Gastrocnemius medialis (tissue), 4 donors: ENCODE results near the gene BBOX1. TPM values are rescaled to one million over a fixed set of nuclear protein-coding genes. Genes with fewer than 3 reads are reported as not detected.

Source experiments
- ATAC-seq, 2 donors: fragments of 150-250 bp; one replicate each; pipeline ENCODE4 v1.9.1; 2016
- DNase-seq, 2 donors: peaks; one replicate each; pipeline ENCODE4 v3.0.0-alpha.2; 2019
- H3K27ac ChIP-seq, 4 donors: fragments of 200-600 bp; sonication (generic); 1 replicate in 1 of 4; 2 replicates in 3 of 4; pipeline ENCODE4 v1.5.1; 2016 to 2018; ENCODE audit warnings: mild to moderate bottlenecking in 2 of 4, moderate library complexity in 1 of 4
- H3K27me3 ChIP-seq, 3 donors: fragments of 200-600 bp; sonication (generic) in 2 of 3; 1 replicate in 1 of 3; 2 replicates in 2 of 3; pipeline versions ENCODE4 v1.5.1 to v1.6.0; 2016 to 2019; ENCODE audit warnings: mild to moderate bottlenecking in 1 of 3, moderate library complexity in 1 of 3
- H3K36me3 ChIP-seq, 2 donors: fragments of 200-600 bp; sonication (generic) in 1 of 2; one replicate each; pipeline ENCODE4 v1.5.1; 2017 to 2018
- H3K4me1 ChIP-seq, 2 donors: fragments of 200-600 bp; sonication (generic) in 1 of 2; one replicate each; pipeline ENCODE4 v1.5.1; 2016 to 2017; ENCODE audit warnings: mild to moderate bottlenecking in 2 of 2
- H3K4me3 ChIP-seq, 4 donors: fragments of 200-600 bp; sonication (generic) in 3 of 4; 1 replicate in 1 of 4; 2 replicates in 3 of 4; pipeline ENCODE4 v1.5.1; 2016 to 2019; ENCODE audit warnings: mild to moderate bottlenecking in 2 of 4
- H3K9me3 ChIP-seq, 3 donors: fragments of 200-600 bp; sonication (generic) in 2 of 3; 1 replicate in 1 of 3; 2 replicates in 2 of 3; pipeline ENCODE4 v1.5.1; 2016 to 2019
- POLR2A ChIP-seq, 2 donors: fragments of 450-650 bp; IDR thresholded peaks; one replicate each; pipeline ENCODE4 v1.6.1; 2017; ENCODE audit warnings: antibody characterized with exemption in 2 of 2, mild to moderate bottlenecking in 2 of 2, moderate library complexity in 2 of 2
- in situ Hi-C, 4 donors: fragments of 200-750 bp; cut with MboI; loops; one replicate each; pipeline versions ENCODE4 v1.15.0 to v1.8.0; 2017; ENCODE audit warnings: low sequenced_read_pairs in 4 of 4
- intact Hi-C: fragments of 100-400 bp; cut with DNase I; formaldehyde crosslinking; loops from one replicate; pipeline ENCODE4 v1.15.1; 2023; ENCODE audit warnings: low total_unique reads
- total RNA-seq, 4 donors: library from RNA; depleted of rRNA; stranded (reverse); fragments of >200 nt; gene quantifications; one replicate each; pipeline versions ENCODE4 v1.1.0 to v1.2.3, GENCODE V29; 2016
- TF ChIP-seq, protein P1 (sequence below), 5 experiments: fragments of 450-650 bp in 3 of 5; fragments of 200-600 bp in 2 of 5; sonication (generic) in 2 of 5; IDR thresholded peaks in 4 of 5; conservative IDR thresholded peaks in 1 of 5; 1 replicate in 4 of 5; 2 replicates in 1 of 5; pipeline ENCODE4 v1.5.1; 2016 to 2019; ENCODE audit warnings: antibody characterized with exemption in 5 of 5, mild to moderate bottlenecking in 3 of 5, moderate library complexity in 3 of 5

The BBOX1 gene
- total RNA-seq, 4 donors from 2014 or later, result 0.25 to 10.2 (median 0.65) TPM; not detected in 1

DNA sequence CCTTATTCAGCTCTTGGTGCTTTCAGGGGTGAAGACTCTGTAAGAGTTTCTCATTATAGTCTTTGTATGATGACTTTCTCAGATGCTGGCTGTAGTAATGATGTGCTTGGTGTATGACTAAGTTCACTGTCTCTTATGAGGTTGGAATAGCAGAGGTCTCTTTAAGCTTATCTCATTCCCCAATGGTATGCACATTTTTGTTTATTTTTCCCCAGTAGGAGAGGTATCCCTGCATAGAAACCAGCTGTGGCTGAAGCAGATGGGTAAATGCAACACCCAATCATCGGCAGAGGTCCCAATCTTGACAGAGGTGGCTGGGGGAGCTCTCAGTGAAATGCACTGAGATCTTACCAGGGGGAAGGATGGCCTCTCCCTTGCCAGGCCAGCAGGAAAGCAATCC, 34.6 kb downstream of the BBOX1 start:
- DNase-seq (no peak), ATAC-seq (no peak)
- TF ChIP-seq, protein P1, sequence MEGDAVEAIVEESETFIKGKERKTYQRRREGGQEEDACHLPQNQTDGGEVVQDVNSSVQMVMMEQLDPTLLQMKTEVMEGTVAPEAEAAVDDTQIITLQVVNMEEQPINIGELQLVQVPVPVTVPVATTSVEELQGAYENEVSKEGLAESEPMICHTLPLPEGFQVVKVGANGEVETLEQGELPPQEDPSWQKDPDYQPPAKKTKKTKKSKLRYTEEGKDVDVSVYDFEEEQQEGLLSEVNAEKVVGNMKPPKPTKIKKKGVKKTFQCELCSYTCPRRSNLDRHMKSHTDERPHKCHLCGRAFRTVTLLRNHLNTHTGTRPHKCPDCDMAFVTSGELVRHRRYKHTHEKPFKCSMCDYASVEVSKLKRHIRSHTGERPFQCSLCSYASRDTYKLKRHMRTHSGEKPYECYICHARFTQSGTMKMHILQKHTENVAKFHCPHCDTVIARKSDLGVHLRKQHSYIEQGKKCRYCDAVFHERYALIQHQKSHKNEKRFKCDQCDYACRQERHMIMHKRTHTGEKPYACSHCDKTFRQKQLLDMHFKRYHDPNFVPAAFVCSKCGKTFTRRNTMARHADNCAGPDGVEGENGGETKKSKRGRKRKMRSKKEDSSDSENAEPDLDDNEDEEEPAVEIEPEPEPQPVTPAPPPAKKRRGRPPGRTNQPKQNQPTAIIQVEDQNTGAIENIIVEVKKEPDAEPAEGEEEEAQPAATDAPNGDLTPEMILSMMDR (IDR thresholded peaks at IDR 0.05 in 4 of 5, conservative IDR thresholded peaks at IDR 0.05 in 1 of 5), result no peak
- TF ChIP-seq POLR2A (IDR thresholded peaks at IDR 0.05), result no peak
- no peaks in the 10 kb centered on the region for H3K9me3 ChIP-seq
- H3K4me3 ChIP-seq, result no peak overlapping the region
- intact Hi-C loops, result no loop called here
- in situ Hi-C loops, result no loop called here
- H3K4me1 ChIP-seq, result peaks cover 0 to 5% of the 10 kb centered on the region in 2 donors
- no peaks in the 10 kb centered on the region for H3K27me3 ChIP-seq
- H3K36me3 ChIP-seq, result no peaks in the 10 kb centered on the region
- H3K27ac ChIP-seq, result no peak overlapping the region

DNA sequence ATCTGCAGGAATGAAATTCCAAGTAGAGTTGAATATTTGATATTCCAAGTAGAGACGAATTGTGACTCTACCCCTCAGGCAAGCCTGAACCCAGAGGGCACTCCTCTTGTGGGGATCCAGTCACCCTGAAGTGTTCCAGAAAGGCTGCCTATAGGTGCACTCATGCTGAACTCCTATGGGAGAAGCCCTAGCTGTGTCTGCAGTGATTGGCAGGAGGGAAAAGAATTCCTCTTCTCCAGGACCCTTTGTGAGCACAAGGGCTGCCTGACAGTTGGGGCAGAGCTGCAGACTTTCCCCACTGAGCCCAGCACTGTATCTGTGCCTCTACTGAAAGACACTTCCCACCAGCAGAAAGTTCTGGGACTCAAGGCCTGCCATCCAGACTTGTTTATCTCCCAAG, 35.0 kb downstream of the BBOX1 start:
- H3K27ac ChIP-seq, result no peak overlapping the region
- no peak for ATAC-seq
- in situ Hi-C loops, result no loop called here
- no peak for DNase-seq
- intact Hi-C loops, result no loop called here
- no peak overlapping the region for H3K4me3 ChIP-seq
- H3K4me1 ChIP-seq, result peaks cover 0 to 5% of the 10 kb centered on the region in 2 donors
- no peaks in the 10 kb centered on the region for H3K9me3 ChIP-seq
- no peak for TF ChIP-seq POLR2A (IDR thresholded peaks at IDR 0.05)
- TF ChIP-seq, protein P1 (IDR thresholded peaks at IDR 0.05 in 4 of 5, conservative IDR thresholded peaks at IDR 0.05 in 1 of 5), result no peak
- no peaks in the 10 kb centered on the region for H3K27me3 ChIP-seq
- H3K36me3 ChIP-seq, result no peaks in the 10 kb centered on the region

GRCh38 chr11:27076121-27076589, 35.5 kb downstream of the BBOX1 start:
- no peaks in the 10 kb centered on the region for H3K27me3 ChIP-seq
- TF ChIP-seq, protein P1 (IDR thresholded peaks at IDR 0.05 in 4 of 5, conservative IDR thresholded peaks at IDR 0.05 in 1 of 5), result no peak
- TF ChIP-seq POLR2A (IDR thresholded peaks at IDR 0.05), result no peak
- no peak overlapping the region for H3K27ac ChIP-seq
- H3K4me3 ChIP-seq, result no peak overlapping the region
- no peaks in the 10 kb centered on the region for H3K36me3 ChIP-seq
- H3K9me3 ChIP-seq, result no peaks in the 10 kb centered on the region
- in situ Hi-C loops, result no loop called here
- peaks cover 0 to 5% of the 10 kb centered on the region in 2 donors for H3K4me1 ChIP-seq
- intact Hi-C loops, result no loop called here
- no peak for DNase-seq
- no peak for ATAC-seq

DNA sequence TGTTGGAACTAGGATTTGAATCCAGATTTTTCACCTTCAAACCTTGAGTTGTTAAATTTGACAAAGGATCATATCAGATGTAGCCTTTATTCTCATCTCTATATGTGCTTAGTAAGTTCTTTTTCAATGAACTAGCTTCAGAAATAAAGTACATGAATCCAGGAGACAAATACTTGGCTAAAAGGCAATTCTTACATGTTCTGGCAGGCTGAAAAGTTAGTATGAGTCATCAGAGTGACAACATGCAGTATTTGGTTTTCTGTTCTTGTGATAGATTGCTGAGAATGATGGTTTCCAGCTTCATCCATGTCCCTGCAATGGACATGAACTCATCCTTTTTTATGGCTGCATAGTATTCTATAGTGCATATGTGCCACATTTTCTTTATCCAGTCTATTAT, 40.4 kb downstream of the BBOX1 start:
- no peak for ATAC-seq
- Histone ChIP-seq H3K4me3 (no peak overlapping the region), H3K27ac (no peak overlapping the region), H3K36me3 (no peaks in the 10 kb centered on the region), H3K27me3 (no peaks in the 10 kb centered on the region), H3K9me3 (no peaks in the 10 kb centered on the region), H3K4me1 (peaks cover 0 to 5% of the 10 kb centered on the region in 2 donors)
- no peak for TF ChIP-seq POLR2A (IDR thresholded peaks at IDR 0.05)
- TF ChIP-seq, protein P1 (IDR thresholded peaks at IDR 0.05 in 4 of 5, conservative IDR thresholded peaks at IDR 0.05 in 1 of 5), result no peak
- in situ Hi-C loops, result no loop called here
- intact Hi-C loops, result no loop called here
- DNase-seq, result no peak

DNA sequence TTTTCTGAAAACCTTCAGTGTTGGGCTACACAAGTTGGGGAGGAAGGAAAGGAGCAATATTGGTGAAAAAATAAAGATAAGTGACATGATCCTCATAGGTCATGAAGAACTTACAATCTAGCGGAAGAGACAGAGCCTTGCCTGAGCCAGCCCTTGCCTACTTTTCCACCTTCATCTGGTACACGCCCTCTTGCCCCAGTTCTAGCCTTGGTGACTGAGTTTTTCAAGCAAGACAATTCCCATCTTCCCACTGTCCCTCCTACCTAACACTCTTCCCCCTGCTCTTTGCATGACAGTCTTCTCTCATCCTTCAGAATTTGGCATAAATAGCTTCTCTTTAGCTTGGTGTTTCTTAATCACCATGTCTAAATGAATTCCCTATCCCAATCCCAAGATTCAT, 42.6 kb downstream of the BBOX1 start:
- in situ Hi-C loops (no loop called here), intact Hi-C loops (no loop called here)
- no peaks in the 10 kb centered on the region for H3K36me3 ChIP-seq
- H3K9me3 ChIP-seq, result no peaks in the 10 kb centered on the region
- H3K4me1 ChIP-seq, result no peaks in the 10 kb centered on the region
- no peak overlapping the region for H3K4me3 ChIP-seq
- TF ChIP-seq POLR2A (IDR thresholded peaks at IDR 0.05), result no peak
- TF ChIP-seq, protein P1 (IDR thresholded peaks at IDR 0.05 in 4 of 5, conservative IDR thresholded peaks at IDR 0.05 in 1 of 5), result no peak
- DNase-seq (no peak), ATAC-seq (no peak)
- H3K27me3 ChIP-seq, result no peaks in the 10 kb centered on the region
- no peak overlapping the region for H3K27ac ChIP-seq
